Ishikawa (cell line): ENCODE results near the gene ETV6.

ENCODE experiments used
- CEBPB ChIP-seq: IDR thresholded peaks from 2 replicates; pipeline ENCODE4 v1.6.1; 2012
- CREB1 ChIP-seq: IDR thresholded peaks from 2 replicates; pipeline ENCODE4 v1.6.1; 2012; ENCODE audit warnings: low read depth
- EGR1 ChIP-seq: IDR thresholded peaks from 2 replicates; pipeline ENCODE4 v1.6.1; 2012
- EP300 ChIP-seq: IDR thresholded peaks from 2 replicates; pipeline ENCODE4 v1.6.1; 2012; ENCODE audit warnings: borderline replicate concordance
- MAX ChIP-seq: IDR thresholded peaks from 2 replicates; pipeline ENCODE4 v1.6.1; 2012
- NFIC ChIP-seq: IDR thresholded peaks from 2 replicates; pipeline ENCODE4 v1.6.1; 2012
- RAD21 ChIP-seq: IDR thresholded peaks from 2 replicates; pipeline ENCODE4 v1.6.1; 2012; ENCODE audit warnings: low read depth
- TAF1 ChIP-seq: IDR thresholded peaks from 2 replicates; pipeline ENCODE4 v1.6.1; 2012; ENCODE audit warnings: low read depth, mild to moderate bottlenecking
- TEAD4 ChIP-seq: IDR thresholded peaks from 2 replicates; pipeline ENCODE4 v1.6.1; 2012
- USF1 ChIP-seq: IDR thresholded peaks from 2 replicates; pipeline ENCODE4 v1.6.1; 2012
- YY1 ChIP-seq: IDR thresholded peaks from 2 replicates; pipeline ENCODE4 v1.6.1; 2012; ENCODE audit warnings: low read depth
- ZBTB7A ChIP-seq: IDR thresholded peaks from 2 replicates; pipeline ENCODE4 v1.6.1; 2012; ENCODE audit warnings: low read depth
- TF ChIP-seq, protein P1 (sequence below): IDR thresholded peaks from 2 replicates; pipeline ENCODE4 v1.6.1; 2012; ENCODE audit warnings: low read depth, mild to moderate bottlenecking

- TF ChIP-seq EP300 (no peak), EGR1 (no peak), MAX (no peak), TEAD4 (no peak), RAD21 (no peak), TAF1 (no peak), YY1 (no peak), USF1 (no peak), CEBPB (no peak), ZBTB7A (no peak), CREB1 (no peak), NFIC (no peak)
- TF ChIP-seq, protein P1, sequence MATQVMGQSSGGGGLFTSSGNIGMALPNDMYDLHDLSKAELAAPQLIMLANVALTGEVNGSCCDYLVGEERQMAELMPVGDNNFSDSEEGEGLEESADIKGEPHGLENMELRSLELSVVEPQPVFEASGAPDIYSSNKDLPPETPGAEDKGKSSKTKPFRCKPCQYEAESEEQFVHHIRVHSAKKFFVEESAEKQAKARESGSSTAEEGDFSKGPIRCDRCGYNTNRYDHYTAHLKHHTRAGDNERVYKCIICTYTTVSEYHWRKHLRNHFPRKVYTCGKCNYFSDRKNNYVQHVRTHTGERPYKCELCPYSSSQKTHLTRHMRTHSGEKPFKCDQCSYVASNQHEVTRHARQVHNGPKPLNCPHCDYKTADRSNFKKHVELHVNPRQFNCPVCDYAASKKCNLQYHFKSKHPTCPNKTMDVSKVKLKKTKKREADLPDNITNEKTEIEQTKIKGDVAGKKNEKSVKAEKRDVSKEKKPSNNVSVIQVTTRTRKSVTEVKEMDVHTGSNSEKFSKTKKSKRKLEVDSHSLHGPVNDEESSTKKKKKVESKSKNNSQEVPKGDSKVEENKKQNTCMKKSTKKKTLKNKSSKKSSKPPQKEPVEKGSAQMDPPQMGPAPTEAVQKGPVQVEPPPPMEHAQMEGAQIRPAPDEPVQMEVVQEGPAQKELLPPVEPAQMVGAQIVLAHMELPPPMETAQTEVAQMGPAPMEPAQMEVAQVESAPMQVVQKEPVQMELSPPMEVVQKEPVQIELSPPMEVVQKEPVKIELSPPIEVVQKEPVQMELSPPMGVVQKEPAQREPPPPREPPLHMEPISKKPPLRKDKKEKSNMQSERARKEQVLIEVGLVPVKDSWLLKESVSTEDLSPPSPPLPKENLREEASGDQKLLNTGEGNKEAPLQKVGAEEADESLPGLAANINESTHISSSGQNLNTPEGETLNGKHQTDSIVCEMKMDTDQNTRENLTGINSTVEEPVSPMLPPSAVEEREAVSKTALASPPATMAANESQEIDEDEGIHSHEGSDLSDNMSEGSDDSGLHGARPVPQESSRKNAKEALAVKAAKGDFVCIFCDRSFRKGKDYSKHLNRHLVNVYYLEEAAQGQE, result no peak
These were observed 100.6 kb downstream of the ETV6 start for GRCh38 chr12:11749943-11750690.
